H9 (cell line): ENCODE data around the gene SLC12A5. TPM values are rescaled to one million over a fixed set of nuclear protein-coding genes. Genes with fewer than 3 reads are reported as not detected.

Experiments
- DNase-seq: peaks from one replicate; pipeline ENCODE4 v3.0.0-alpha.2; 2017
- H2AFZ ChIP-seq: one replicate; pipeline ENCODE4 v1.6.1; 2013; ENCODE audit warnings: mild to moderate bottlenecking, low read length, control low read depth, moderate library complexity
- H2AK5ac ChIP-seq: 2 replicates; pipeline ENCODE4 v1.6.1; 2013; ENCODE audit warnings: low read length, control low read depth, mixed read lengths; ENCODE audit not compliant: insufficient read length
- H2BK120ac ChIP-seq: one replicate; pipeline ENCODE4 v1.6.1; 2013; ENCODE audit warnings: low read depth, mild to moderate bottlenecking, low read length, control low read depth, inconsistent platforms; ENCODE audit not compliant: poor library complexity, severe bottlenecking
- H2BK12ac ChIP-seq: 2 replicates; pipeline ENCODE4 v1.6.1; 2013; ENCODE audit warnings: low read length, control low read depth, mixed read lengths, low read depth; ENCODE audit not compliant: insufficient read length
- H2BK15ac ChIP-seq: 2 replicates; pipeline ENCODE4 v1.6.1; 2013; ENCODE audit warnings: low read depth, low read length, control low read depth
- H2BK20ac ChIP-seq: one replicate; pipeline ENCODE4 v1.6.1; 2013; ENCODE audit warnings: low read depth, mild to moderate bottlenecking, low read length, control low read depth, inconsistent platforms; ENCODE audit not compliant: poor library complexity, severe bottlenecking
- H2BK5ac ChIP-seq: 2 replicates; pipeline ENCODE4 v1.6.1; 2013; ENCODE audit warnings: low read length, control low read depth, mixed read lengths; ENCODE audit not compliant: insufficient read length
- H3K14ac ChIP-seq: 2 replicates; pipeline ENCODE4 v1.6.1; 2013; ENCODE audit warnings: low read length, control low read depth; ENCODE audit not compliant: insufficient read depth
- H3K18ac ChIP-seq: 2 replicates; pipeline ENCODE4 v1.6.1; 2013; ENCODE audit warnings: low read depth, mild to moderate bottlenecking, mixed read lengths, low read length, control low read depth; ENCODE audit not compliant: insufficient read length
- H3K23ac ChIP-seq: 2 replicates; pipeline ENCODE4 v1.6.1; 2013; ENCODE audit warnings: low read length, control low read depth, mixed read lengths, low read depth; ENCODE audit not compliant: insufficient read length
- H3K23me2 ChIP-seq: 2 replicates; pipeline ENCODE4 v1.6.1; 2013; ENCODE audit warnings: low read depth, mild to moderate bottlenecking, mixed read lengths, low read length, control low read depth; ENCODE audit not compliant: insufficient read length, poor library complexity, severe bottlenecking
- H3K27ac ChIP-seq: 2 replicates; pipeline ENCODE4 v1.5.1; 2013; ENCODE audit warnings: low read length, control low read depth, mixed read lengths, low read depth; ENCODE audit not compliant: insufficient read length
- H3K27me3 ChIP-seq: 2 replicates; pipeline ENCODE4 v1.6.1; 2013; ENCODE audit warnings: low read length, control low read depth, inconsistent platforms; ENCODE audit not compliant: insufficient read depth
- H3K4ac ChIP-seq: 2 replicates; pipeline ENCODE4 v1.6.1; 2013; ENCODE audit warnings: low read depth, mild to moderate bottlenecking, control low read depth, inconsistent platforms, low read length, moderate library complexity
- H3K4me1 ChIP-seq: 2 replicates; pipeline ENCODE4 v1.6.1; 2013; ENCODE audit warnings: low read length, control low read depth, inconsistent platforms; ENCODE audit not compliant: insufficient read depth
- H3K4me2 ChIP-seq: 2 replicates; pipeline ENCODE4 v1.6.1; 2013; ENCODE audit warnings: low read length, control low read depth, mixed read lengths; ENCODE audit not compliant: insufficient read length, insufficient read depth
- H3K56ac ChIP-seq: 2 replicates; pipeline ENCODE4 v1.6.1; 2013; ENCODE audit warnings: low read depth, mild to moderate bottlenecking, mixed read lengths, low read length, control low read depth; ENCODE audit not compliant: insufficient read length
- H3K79me1 ChIP-seq: 2 replicates; pipeline ENCODE4 v1.6.1; 2013; ENCODE audit warnings: low read depth, mild to moderate bottlenecking, moderate library complexity, low read length, control low read depth, inconsistent platforms; ENCODE audit not compliant: insufficient read depth, poor library complexity, severe bottlenecking
- H3K79me2 ChIP-seq: 2 replicates; pipeline ENCODE4 v1.6.1; 2013; ENCODE audit warnings: low read length, control low read depth, inconsistent platforms; ENCODE audit not compliant: insufficient read depth
- H3K9ac ChIP-seq: 2 replicates; pipeline ENCODE4 v1.6.1; 2013; ENCODE audit warnings: low read length, control low read depth, mixed read lengths; ENCODE audit not compliant: insufficient read length; ENCODE audit errors: extremely low read depth
- H3K9me3 ChIP-seq: one replicate; pipeline ENCODE4 v1.6.1; 2013; ENCODE audit warnings: low read depth, low read length, inconsistent platforms; ENCODE audit not compliant: control insufficient read depth
- H3T11ph ChIP-seq: one replicate; pipeline ENCODE4 v1.6.1; 2013; ENCODE audit warnings: mild to moderate bottlenecking, low read length, control low read depth, inconsistent platforms
- H4K20me1 ChIP-seq: one replicate; pipeline ENCODE4 v1.6.1; 2013; ENCODE audit not compliant: control insufficient read depth, insufficient read length, insufficient read depth
- H4K5ac ChIP-seq: 2 replicates; pipeline ENCODE4 v1.6.1; 2013; ENCODE audit warnings: low read depth, mild to moderate bottlenecking, mixed read lengths, low read length, control low read depth; ENCODE audit not compliant: insufficient read length
- H4K8ac ChIP-seq: replicated peaks from 2 replicates; pipeline ENCODE4 v1.6.1; 2013; ENCODE audit warnings: low read length, control low read depth, mixed read lengths, low read depth; ENCODE audit not compliant: insufficient read length
- H4K91ac ChIP-seq: 2 replicates; pipeline ENCODE4 v1.6.1; 2013; ENCODE audit warnings: low read depth, mild to moderate bottlenecking, moderate library complexity, mixed read lengths, low read length, control low read depth; ENCODE audit not compliant: insufficient read length
- H3K27ac Mint-ChIP-seq, 3 experiments: 2 replicates in 2 of 3; 3 replicates in 1 of 3; pipeline ENCODE4 v1.8.0; 2020 to 2021; ENCODE audit warnings: mixed read lengths in 3 of 3, mild to moderate bottlenecking in 1 of 3, moderate library complexity in 1 of 3
- H3K27me3 Mint-ChIP-seq: 2 replicates; pipeline ENCODE4 v1.8.0; 2021; ENCODE audit warnings: low read depth, mild to moderate bottlenecking, moderate library complexity, mixed read lengths
- H3K36me3 Mint-ChIP-seq, 3 experiments: 2 replicates in 2 of 3; 3 replicates in 1 of 3; pipeline ENCODE4 v1.8.0; 2020 to 2021; ENCODE audit warnings: low read depth in 3 of 3, mixed read lengths in 3 of 3; ENCODE audit not compliant: insufficient read depth in 1 of 3
- H3K4me1 Mint-ChIP-seq, 2 experiments: 2 replicates each; pipeline ENCODE4 v1.8.0; 2020; ENCODE audit warnings: mixed read lengths in 2 of 2
- H3K4me3 Mint-ChIP-seq, 2 experiments: 2 replicates in 1 of 2; 3 replicates in 1 of 2; pipeline ENCODE4 v1.8.0; 2020 to 2021; ENCODE audit warnings: mild to moderate bottlenecking in 2 of 2, mixed read lengths in 2 of 2, moderate library complexity in 1 of 2
- H3K9me3 Mint-ChIP-seq, 2 experiments: 2 replicates in 1 of 2; 3 replicates in 1 of 2; pipeline ENCODE4 v1.8.0; 2020; ENCODE audit warnings: mild to moderate bottlenecking in 2 of 2, mixed read lengths in 2 of 2, moderate library complexity in 1 of 2
- WGBS: extraction: QIAGEN DNeasy Blood & Tissue Kit; methylation state at CpG from one replicate; pipeline ENCODE4 v1.1.7; 2013; ENCODE audit warnings: missing lambda C conversion rate, low lambda C conversion rate, mixed read lengths; ENCODE audit not compliant: insufficient read length; ENCODE audit errors: extremely low coverage; 5-methylcytosine and 5-hydroxymethylcytosine counted together
- total RNA-seq: library from RNA; stranded (reverse); gene quantifications from 2 replicates; pipeline ENCODE4 v1.2.1, GENCODE V29; 2021
- TF ChIP-seq, protein P1 (sequence below): fragments of 200-600 bp; sonication (generic); conservative IDR thresholded peaks from 3 replicates; pipeline ENCODE4 v1.8.0; 2021; ENCODE audit warnings: antibody characterized with exemption, mild to moderate bottlenecking

The SLC12A5 gene
- total RNA-seq, 1 experiment from 2014 or later = 8.7 TPM

DNA sequence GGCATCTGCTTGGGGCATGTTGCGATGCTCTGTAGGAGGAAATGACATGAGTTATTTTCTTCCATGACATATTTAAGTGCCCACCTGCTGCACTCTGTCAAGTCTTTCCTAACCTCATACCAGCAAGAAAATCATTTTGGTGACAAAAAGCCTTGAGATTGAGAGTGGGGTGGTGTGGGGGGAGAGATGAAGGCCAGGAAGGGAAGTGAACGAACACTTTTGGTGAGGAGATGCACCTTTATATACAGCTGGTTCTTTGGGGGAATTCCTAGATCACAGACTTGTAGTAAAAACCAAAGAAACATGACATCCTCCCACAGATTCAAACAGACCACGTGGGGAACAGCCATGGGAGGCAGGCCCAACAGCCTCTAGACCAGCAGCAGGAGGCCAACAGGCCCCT is 34.6 kb downstream of the SLC12A5 start:
- Mint-ChIP-seq H3K4me3 (no peak overlapping the region), H3K36me3 (peaks cover 44 to 72% (median 66%) of the 10 kb centered on the region in 3 experiments), H3K27me3 (peaks cover 16% of the 10 kb centered on the region), H3K9me3 (no peaks in the 10 kb centered on the region), H3K4me1 (peaks cover 11 to 26% of the 10 kb centered on the region in 2 experiments), H3K27ac (no peak overlapping the region)
- Histone ChIP-seq H2BK5ac (no peak overlapping the region), H3K18ac (no peak overlapping the region), H3T11ph (no peak overlapping the region), H3K4me1 (peaks cover 4% of the 10 kb centered on the region; the same call in 1 of the 2 replicates), H3K79me2 (no peaks in the 10 kb centered on the region), H3K27me3 (0 out of 2 replicates have a peak, but pooled peaks cover 3% of the 10 kb centered on the region), H3K27ac (no peak overlapping the region), H3K56ac (no peak overlapping the region), H2BK120ac (no peak overlapping the region), H4K5ac (no peak overlapping the region), H3K14ac (no peak overlapping the region), H4K8ac (no peak overlapping the region), H3K23ac (no peak overlapping the region), H4K20me1 (peaks cover 2% of the 10 kb centered on the region), H3K4me2 (no peak overlapping the region), H3K79me1 (no peaks in the 10 kb centered on the region), H3K9ac (no peak overlapping the region), H2BK15ac (no peak overlapping the region), H4K91ac (no peak overlapping the region), H2BK20ac (no peak overlapping the region), H2AK5ac (no peak overlapping the region), H3K23me2 (peaks cover 6% of the 10 kb centered on the region), H3K4ac (no peak overlapping the region), H2BK12ac (no peak overlapping the region), H3K9me3 (no peaks in the 10 kb centered on the region), H2AFZ (no peak overlapping the region)
- TF ChIP-seq, protein P1, sequence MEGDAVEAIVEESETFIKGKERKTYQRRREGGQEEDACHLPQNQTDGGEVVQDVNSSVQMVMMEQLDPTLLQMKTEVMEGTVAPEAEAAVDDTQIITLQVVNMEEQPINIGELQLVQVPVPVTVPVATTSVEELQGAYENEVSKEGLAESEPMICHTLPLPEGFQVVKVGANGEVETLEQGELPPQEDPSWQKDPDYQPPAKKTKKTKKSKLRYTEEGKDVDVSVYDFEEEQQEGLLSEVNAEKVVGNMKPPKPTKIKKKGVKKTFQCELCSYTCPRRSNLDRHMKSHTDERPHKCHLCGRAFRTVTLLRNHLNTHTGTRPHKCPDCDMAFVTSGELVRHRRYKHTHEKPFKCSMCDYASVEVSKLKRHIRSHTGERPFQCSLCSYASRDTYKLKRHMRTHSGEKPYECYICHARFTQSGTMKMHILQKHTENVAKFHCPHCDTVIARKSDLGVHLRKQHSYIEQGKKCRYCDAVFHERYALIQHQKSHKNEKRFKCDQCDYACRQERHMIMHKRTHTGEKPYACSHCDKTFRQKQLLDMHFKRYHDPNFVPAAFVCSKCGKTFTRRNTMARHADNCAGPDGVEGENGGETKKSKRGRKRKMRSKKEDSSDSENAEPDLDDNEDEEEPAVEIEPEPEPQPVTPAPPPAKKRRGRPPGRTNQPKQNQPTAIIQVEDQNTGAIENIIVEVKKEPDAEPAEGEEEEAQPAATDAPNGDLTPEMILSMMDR = no peak
- no CpG with 5 or more reads among the region's 3 CpGs for WGBS
- DNase-seq = no peak
